Mesendoderm (in vitro differentiated cells): ENCODE results near the gene STK40.

ENCODE experiments used
- DNase-seq: peaks from one replicate; pipeline ENCODE4 v3.0.0; 2013
- H2AK5ac ChIP-seq: 2 replicates; pipeline ENCODE4 v1.6.1; 2013; ENCODE audit warnings: low read length, inconsistent platforms
- H2BK120ac ChIP-seq: 2 replicates; pipeline ENCODE4 v1.6.1; 2013; ENCODE audit warnings: low read depth, mild to moderate bottlenecking, low read length, moderate library complexity, mixed read lengths
- H2BK15ac ChIP-seq: replicated peaks from 2 replicates; pipeline ENCODE4 v1.6.1; 2013; ENCODE audit warnings: low read depth, mild to moderate bottlenecking, moderate library complexity
- H2BK5ac ChIP-seq: 2 replicates; pipeline ENCODE4 v1.6.1; 2013; ENCODE audit warnings: low read length, inconsistent platforms
- H3K18ac ChIP-seq: 2 replicates; pipeline ENCODE4 v1.6.1; 2013; ENCODE audit warnings: mild to moderate bottlenecking, low read length, mixed read lengths
- H3K23ac ChIP-seq: one replicate; pipeline ENCODE4 v1.6.1; 2013; ENCODE audit warnings: low read length
- H3K27ac ChIP-seq: 2 replicates; pipeline ENCODE4 v1.5.1; 2013; ENCODE audit warnings: low read depth, mild to moderate bottlenecking, inconsistent platforms, low read length, moderate library complexity
- H3K27me3 ChIP-seq: 2 replicates; pipeline ENCODE4 v1.6.1; 2013; ENCODE audit warnings: low read length, control low read depth, mild to moderate bottlenecking, inconsistent platforms; ENCODE audit not compliant: insufficient read depth, poor library complexity
- H3K36me3 ChIP-seq: 2 replicates; pipeline ENCODE4 v1.6.1; 2013; ENCODE audit warnings: low read length, inconsistent platforms; ENCODE audit not compliant: control insufficient read depth, insufficient read depth
- H3K4ac ChIP-seq: one replicate; pipeline ENCODE4 v1.6.1; 2013; ENCODE audit warnings: low read depth, mild to moderate bottlenecking, low read length, moderate library complexity
- H3K4me1 ChIP-seq: 2 replicates; pipeline ENCODE4 v1.6.1; 2013; ENCODE audit warnings: low read depth, low read length, inconsistent platforms; ENCODE audit not compliant: control insufficient read depth
- H3K4me2 ChIP-seq: 2 replicates; pipeline ENCODE4 v1.6.1; 2013; ENCODE audit warnings: low read length
- H3K4me3 ChIP-seq: 2 replicates; pipeline ENCODE4 v1.5.1; 2013; ENCODE audit warnings: mild to moderate bottlenecking, low read length
- H3K56ac ChIP-seq: one replicate; pipeline ENCODE4 v1.6.1; 2013; ENCODE audit warnings: low read length
- H3K79me1 ChIP-seq: 2 replicates; pipeline ENCODE4 v1.6.1; 2013; ENCODE audit warnings: low read length, inconsistent platforms
- H3K79me2 ChIP-seq: 2 replicates; pipeline ENCODE4 v1.6.1; 2013; ENCODE audit warnings: mild to moderate bottlenecking, low read length; ENCODE audit not compliant: control insufficient read depth, insufficient read depth
- H3K9ac ChIP-seq: 2 replicates; pipeline ENCODE4 v1.6.1; 2013; ENCODE audit warnings: low read length, inconsistent platforms
- H4K5ac ChIP-seq: one replicate; pipeline ENCODE4 v1.6.1; 2013; ENCODE audit warnings: low read length
- H4K8ac ChIP-seq: one replicate; pipeline ENCODE4 v1.6.1; 2013; ENCODE audit warnings: low read depth, mild to moderate bottlenecking, control low read depth, low read length, moderate library complexity
- WGBS: extraction: QIAGEN DNeasy Blood & Tissue Kit; methylation state at CpG from one replicate; pipeline ENCODE4 v1.1.7; 2013; ENCODE audit warnings: low lambda C conversion rate, missing lambda C conversion rate; ENCODE audit not compliant: insufficient coverage; ENCODE audit errors: extremely low coverage; 5-methylcytosine and 5-hydroxymethylcytosine counted together

The STK40 gene

DNA sequence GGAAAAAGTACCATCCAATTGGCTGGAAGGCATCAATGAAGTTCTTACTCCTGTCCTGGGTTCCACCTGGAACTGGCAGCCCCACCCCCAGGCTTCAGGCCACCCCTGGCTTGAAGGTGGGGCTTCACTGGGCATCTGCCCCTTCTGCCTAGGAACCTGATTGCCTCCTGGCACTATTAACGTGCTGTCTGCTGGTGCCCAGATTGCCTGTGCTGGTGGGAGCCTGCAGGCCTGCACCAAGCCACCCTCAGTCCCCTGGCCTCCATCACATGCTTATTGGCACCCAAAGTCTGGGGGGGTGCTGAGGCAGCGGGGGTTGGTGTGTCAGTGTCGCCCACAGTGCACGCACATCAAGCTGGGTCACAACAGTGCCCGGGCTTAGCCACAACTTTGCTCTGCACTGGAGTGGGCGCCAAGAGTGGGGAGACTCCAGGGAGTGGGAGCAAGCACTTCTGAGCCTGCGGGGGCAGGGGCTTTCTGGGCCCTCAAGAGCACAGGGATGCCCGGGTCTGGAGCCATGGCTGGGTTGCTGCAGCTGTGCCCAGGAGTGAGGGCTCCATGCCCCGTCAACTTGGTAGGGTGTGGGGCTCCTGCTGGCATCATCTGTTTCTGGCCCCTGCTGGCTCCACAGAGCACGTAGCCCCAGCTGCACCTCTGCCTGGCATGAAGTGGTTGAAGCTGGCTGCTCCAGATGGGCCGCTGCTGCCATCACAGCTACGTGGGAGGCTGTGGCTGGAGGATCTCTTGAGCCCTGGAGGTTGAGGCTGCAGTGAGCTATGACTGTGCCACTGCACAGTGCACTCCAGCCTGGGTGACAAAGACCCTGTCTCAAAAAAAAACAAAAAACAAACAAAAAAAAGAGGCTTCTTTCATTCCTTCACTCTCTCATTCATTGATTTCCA is 16.1 kb upstream of the STK40 start:
- H3K4me3 ChIP-seq: no peak overlapping the region
- H4K8ac ChIP-seq: no peak overlapping the region
- H3K4me1 ChIP-seq: peaks cover 2% of the 10 kb centered on the region
- no CpG with 5 or more reads among the region's 12 CpGs for WGBS
- H2BK5ac ChIP-seq: no peak overlapping the region
- no peak overlapping the region for H2AK5ac ChIP-seq
- H3K9ac ChIP-seq: peak overlapping the region; percentile 86
- H3K27me3 ChIP-seq: no peaks in the 10 kb centered on the region
- no peaks in the 10 kb centered on the region for H3K79me1 ChIP-seq
- no peak overlapping the region for H2BK120ac ChIP-seq
- peak overlapping the region; percentile 55 for H3K27ac ChIP-seq
- no peak overlapping the region for H2BK15ac ChIP-seq
- no peaks in the 10 kb centered on the region for H3K36me3 ChIP-seq
- no peaks in the 10 kb centered on the region for H3K79me2 ChIP-seq
- H3K56ac ChIP-seq: peak overlapping the region; percentile 96
- H3K23ac ChIP-seq: no peak overlapping the region
- DNase-seq: no peak
- no peak overlapping the region for H3K4ac ChIP-seq
- H3K18ac ChIP-seq: no peak overlapping the region
- H3K4me2 ChIP-seq: peak overlapping the region; percentile 94
- no peak overlapping the region for H4K5ac ChIP-seq

- H3K36me3 ChIP-seq: no peaks in the 10 kb centered on the region
- H4K8ac ChIP-seq: no peak overlapping the region
- DNase-seq: peak; percentile 97
- H3K4ac ChIP-seq: peak overlapping the region; percentile 40
- H4K5ac ChIP-seq: no peak overlapping the region
- H3K4me1 ChIP-seq: peaks cover 5% of the 10 kb centered on the region
- H3K56ac ChIP-seq: peak overlapping the region; percentile 96
- no CpG with 5 or more reads among the region's 22 CpGs for WGBS
- peaks cover 4% of the 10 kb centered on the region for H3K79me1 ChIP-seq
- H3K9ac ChIP-seq: peak overlapping the region; percentile 86
- peak overlapping the region; percentile 15 for H3K23ac ChIP-seq
- H3K79me2 ChIP-seq: peaks cover 6% of the 10 kb centered on the region
- H2BK5ac ChIP-seq: peak overlapping the region; percentile 80
- H3K27me3 ChIP-seq: no peaks in the 10 kb centered on the region
- peak overlapping the region; percentile 94 for H3K4me2 ChIP-seq
- H3K18ac ChIP-seq: no peak overlapping the region
- H2BK120ac ChIP-seq: no peak overlapping the region
- peak overlapping the region; percentile 98 for H2AK5ac ChIP-seq
- H2BK15ac ChIP-seq: no peak overlapping the region
- peak overlapping the region; percentile 61 for H3K4me3 ChIP-seq
- peak overlapping the region; percentile 55 for H3K27ac ChIP-seq
Measured at GRCh38 chr1:36400825-36401601, 15.3 kb upstream of the STK40 start.

DNA sequence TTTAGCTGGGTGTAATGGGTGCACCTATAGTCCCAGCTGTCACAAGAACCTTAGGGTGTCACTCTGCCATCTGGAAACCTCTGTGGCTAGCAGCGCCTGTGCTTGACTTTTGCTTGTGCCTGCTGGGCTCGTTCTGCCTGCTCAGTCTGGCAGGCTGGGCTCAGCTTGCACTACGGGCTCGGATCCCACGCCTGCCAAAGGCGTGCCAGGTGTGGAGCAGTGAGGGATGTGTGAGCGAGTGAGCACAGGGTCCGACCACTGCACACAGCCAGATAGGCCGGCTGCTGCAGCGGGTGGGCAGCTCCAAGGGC is 14.7 kb upstream of the STK40 start:
- Histone ChIP-seq H3K36me3 (no peaks in the 10 kb centered on the region), H3K18ac (no peak overlapping the region), H2BK120ac (no peak overlapping the region), H3K4me2 (peak overlapping the region; percentile 0), H3K79me2 (peaks cover 6% of the 10 kb centered on the region), H4K8ac (no peak overlapping the region), H3K23ac (peak overlapping the region; percentile 15), H3K27ac (peak overlapping the region; percentile 22), H3K4me3 (no peak overlapping the region), H3K4ac (peak overlapping the region; percentile 40), H4K5ac (no peak overlapping the region), H3K4me1 (peaks cover 5% of the 10 kb centered on the region), H2AK5ac (peak overlapping the region; percentile 98), H2BK5ac (peak overlapping the region; percentile 39), H3K56ac (peak overlapping the region; percentile 92), H3K9ac (peak overlapping the region; percentile 66), H3K27me3 (no peaks in the 10 kb centered on the region), H2BK15ac (no peak overlapping the region), H3K79me1 (peaks cover 4% of the 10 kb centered on the region)
- DNase-seq: no peak
- no CpG with 5 or more reads among the region's 10 CpGs for WGBS

GRCh38 chr1:36398370-36398977 is 12.8 kb upstream of the STK40 start:
- Histone ChIP-seq H2BK5ac (no peak overlapping the region), H2AK5ac (no peak overlapping the region), H3K27me3 (no peaks in the 10 kb centered on the region), H2BK120ac (no peak overlapping the region), H3K56ac (peak overlapping the region; percentile 76), H3K4me1 (peaks cover 5% of the 10 kb centered on the region), H3K79me2 (peaks cover 6% of the 10 kb centered on the region), H3K9ac (peak overlapping the region; percentile 11), H3K36me3 (peaks cover 5% of the 10 kb centered on the region), H3K4me3 (no peak overlapping the region), H3K4me2 (no peak overlapping the region), H4K5ac (no peak overlapping the region), H3K27ac (no peak overlapping the region), H2BK15ac (no peak overlapping the region), H3K4ac (no peak overlapping the region), H3K79me1 (peaks cover 8% of the 10 kb centered on the region), H3K18ac (no peak overlapping the region), H4K8ac (no peak overlapping the region), H3K23ac (no peak overlapping the region)
- no peak for DNase-seq
- WGBS: no CpG with 5 or more reads among the region's 7 CpGs

GRCh38 chr1:36397378-36398230 is 11.9 kb upstream of the STK40 start, which contains the start of gene LSM10:
Gene LSM10, minus strand, starts transcription at chr1:36397908. Its CDS starts 3,779 bp downstream, at chr1:36394129.
- Histone ChIP-seq H3K18ac (peak within 1 kb of the TSS; percentile 33), H3K4ac (no peak within 1 kb of the TSS), H3K56ac (peak within 1 kb of the TSS; percentile 97), H3K27ac (peak within 1 kb of the TSS; percentile 55), H3K36me3 (peaks cover 9% of the 10 kb centered on the region), H2BK5ac (peak within 1 kb of the TSS; percentile 54), H3K27me3 (no peaks in the 10 kb centered on the region), H3K4me3 (peak within 1 kb of the TSS; percentile 84), H2BK15ac (no peak within 1 kb of the TSS), H3K79me1 (peaks cover 9% of the 10 kb centered on the region), H3K79me2 (peaks cover 6% of the 10 kb centered on the region), H4K5ac (no peak within 1 kb of the TSS), H2AK5ac (no peak within 1 kb of the TSS), H3K23ac (no peak within 1 kb of the TSS), H3K4me1 (peaks cover 5% of the 10 kb centered on the region), H3K9ac (peak within 1 kb of the TSS; percentile 95), H3K4me2 (peak within 1 kb of the TSS; percentile 79), H4K8ac (no peak within 1 kb of the TSS), H2BK120ac (no peak within 1 kb of the TSS)
- WGBS: no CpG with 5 or more reads among the region's 60 CpGs
- peak; percentile 97 for DNase-seq
